Stimulated activated naive B cell treated with anti-CD40 and anti-IgM and Interleukin-4, amounts not matched to agents 10 μg/mL and 1 μg/mL and 100 μg/mL, for 72 hours (primary cell): Measurements from ENCODE around the gene PPP1R3C.

Experiments used
- ATAC-seq, 2 donors: fragments of 150-1000 bp; cut with Tn5 transposase; replicated peaks; 2 replicates each; pipeline ENCODE4 v1.10.0; 2021; ENCODE audit warnings: moderate library complexity in 1 of 2
- DNase-seq: peaks from one replicate; pipeline ENCODE4 v3.0.0; 2021
- H3K27ac Mint-ChIP-seq: one replicate; pipeline ENCODE4 v1.8.0; 2022; ENCODE audit warnings: mild to moderate bottlenecking, mixed read lengths
- H3K27me3 Mint-ChIP-seq, 2 donors: one replicate each; pipeline ENCODE4 v1.8.0; 2022; ENCODE audit warnings: mixed read lengths in 2 of 2
- H3K36me3 Mint-ChIP-seq, 2 donors: one replicate each; pipeline ENCODE4 v1.8.0; 2022; ENCODE audit warnings: mixed read lengths in 2 of 2, mild to moderate bottlenecking in 1 of 2
- H3K4me1 Mint-ChIP-seq, 2 donors: one replicate each; pipeline ENCODE4 v1.8.0; 2022; ENCODE audit warnings: mixed read lengths in 2 of 2, mild to moderate bottlenecking in 1 of 2
- H3K4me3 Mint-ChIP-seq, 2 donors: one replicate each; pipeline ENCODE4 v1.8.0; 2022; ENCODE audit warnings: mild to moderate bottlenecking in 2 of 2, mixed read lengths in 2 of 2, moderate library complexity in 1 of 2
- H3K9me3 Mint-ChIP-seq, 2 donors: one replicate each; pipeline ENCODE4 v1.8.0; 2022; ENCODE audit warnings: mixed read lengths in 2 of 2, mild to moderate bottlenecking in 1 of 2

PPP1R3C gene

DNA sequence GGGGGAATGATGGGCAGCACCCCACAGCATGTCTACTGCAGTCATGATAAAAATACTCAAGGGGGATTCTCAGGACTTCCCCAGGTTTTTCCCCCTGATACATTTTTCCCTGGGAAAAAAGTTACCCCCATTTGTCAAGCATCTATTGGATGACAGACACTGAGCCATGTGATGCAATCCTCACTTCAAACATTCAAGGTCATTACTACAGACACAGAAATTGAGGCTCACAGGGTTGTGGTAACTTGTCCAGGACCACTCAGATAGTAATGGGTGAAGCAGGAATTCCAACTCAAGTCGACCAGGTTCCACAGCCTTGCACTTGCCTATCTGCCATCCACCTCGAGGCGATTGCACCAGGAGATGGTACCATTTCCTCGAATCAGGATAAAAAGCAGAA is 31.7 kb downstream of the PPP1R3C start:
- ATAC-seq (no peak), DNase-seq (no peak)
- Mint-ChIP-seq H3K9me3 (peaks cover 5 to 7% of the 10 kb centered on the region in 2 donors), H3K4me1 (peaks cover 0 to 6% of the 10 kb centered on the region in 2 donors), H3K27me3 (peaks cover 8 to 10% of the 10 kb centered on the region in 2 donors), H3K27ac (no peak overlapping the region), H3K36me3 (no peaks in the 10 kb centered on the region), H3K4me3 (no peak overlapping the region)

DNA sequence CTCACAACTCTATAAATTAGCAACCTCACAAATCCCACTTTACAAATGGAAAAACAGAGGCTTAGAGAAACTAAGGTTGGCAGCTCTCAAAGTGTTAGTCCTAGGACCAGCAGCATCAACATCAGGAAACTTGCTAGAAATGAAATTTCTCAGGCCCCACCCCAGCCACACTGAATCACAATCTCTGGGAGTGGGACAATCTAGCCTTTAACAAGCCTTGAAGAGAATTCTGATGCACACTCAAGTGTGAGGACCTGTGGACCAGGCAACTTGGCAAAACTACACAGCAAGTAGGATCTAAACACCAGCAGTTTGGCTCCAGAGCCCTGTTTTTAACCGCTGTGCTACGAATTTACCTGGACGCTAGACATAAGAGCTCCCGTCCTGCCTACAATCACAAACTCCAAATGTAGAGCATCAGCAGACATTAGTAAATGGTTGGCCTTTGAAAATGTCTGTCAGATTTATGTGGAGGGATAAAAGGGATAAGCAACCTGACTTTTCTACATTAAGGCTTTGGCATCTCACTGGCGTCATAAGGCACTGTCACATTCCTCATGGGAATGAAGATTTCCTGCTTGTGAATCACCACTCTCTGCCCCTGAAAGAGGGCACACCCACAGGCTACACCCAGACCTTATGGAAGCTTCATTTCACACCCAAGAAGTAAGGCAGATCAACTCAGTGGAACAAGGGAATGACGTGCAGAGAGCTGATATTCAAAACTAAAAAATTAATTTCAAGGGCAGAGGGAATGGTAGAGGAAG is 34.5 kb downstream of the PPP1R3C start:
- no peaks in the 10 kb centered on the region for H3K36me3 Mint-ChIP-seq
- H3K9me3 Mint-ChIP-seq: peaks cover 0 to 1% of the 10 kb centered on the region in 2 donors

DNA sequence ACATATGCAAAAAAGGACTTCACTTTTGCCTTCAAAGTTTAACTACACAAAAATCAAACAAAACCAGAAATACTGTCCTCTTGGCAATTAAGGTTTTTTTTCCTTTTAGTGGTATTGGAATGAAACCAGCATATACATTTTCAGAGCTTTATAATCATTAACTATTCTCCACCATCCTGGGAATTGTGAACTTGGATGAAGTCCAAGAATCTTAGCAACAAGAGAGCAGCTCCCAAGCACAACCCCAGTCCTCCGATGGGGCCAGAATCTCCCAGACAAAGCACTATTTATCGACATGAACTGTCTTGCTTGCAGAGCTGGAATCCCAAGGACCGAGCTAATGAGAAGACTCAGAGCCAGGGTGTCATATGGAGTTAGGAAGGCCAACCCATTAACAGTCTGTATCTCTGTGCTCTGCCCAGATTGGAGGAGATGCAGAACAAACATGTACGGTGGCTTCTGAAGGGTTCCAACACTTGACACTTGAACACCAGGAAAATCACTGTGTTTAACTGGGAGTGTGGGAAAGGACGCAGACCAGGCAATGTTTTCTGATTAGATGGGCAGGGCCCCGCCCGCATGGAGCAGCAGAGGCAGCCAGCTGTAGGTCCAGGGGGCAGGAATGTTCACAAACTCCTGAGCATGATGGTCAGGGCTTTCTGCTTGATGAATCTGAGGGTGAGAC is 35.5 kb downstream of the PPP1R3C start:
- Mint-ChIP-seq H3K4me3 (no peak overlapping the region), H3K27ac (no peak overlapping the region), H3K36me3 (no peaks in the 10 kb centered on the region), H3K4me1 (peaks cover 0 to 3% of the 10 kb centered on the region in 2 donors), H3K27me3 (peaks cover 14 to 15% of the 10 kb centered on the region in 2 donors), H3K9me3 (peaks cover 0 to 1% of the 10 kb centered on the region in 2 donors)
- DNase-seq (no peak), ATAC-seq (no peak)

More for the DNA sequence above, 34.5 kb downstream of the PPP1R3C start:
- DNase-seq (no peak), ATAC-seq (no peak)
- no peak overlapping the region for H3K27ac Mint-ChIP-seq
- H3K27me3 Mint-ChIP-seq: peaks cover 14 to 15% of the 10 kb centered on the region in 2 donors
- H3K4me3 Mint-ChIP-seq: no peak overlapping the region
- peaks cover 0 to 6% of the 10 kb centered on the region in 2 donors for H3K4me1 Mint-ChIP-seq

DNA sequence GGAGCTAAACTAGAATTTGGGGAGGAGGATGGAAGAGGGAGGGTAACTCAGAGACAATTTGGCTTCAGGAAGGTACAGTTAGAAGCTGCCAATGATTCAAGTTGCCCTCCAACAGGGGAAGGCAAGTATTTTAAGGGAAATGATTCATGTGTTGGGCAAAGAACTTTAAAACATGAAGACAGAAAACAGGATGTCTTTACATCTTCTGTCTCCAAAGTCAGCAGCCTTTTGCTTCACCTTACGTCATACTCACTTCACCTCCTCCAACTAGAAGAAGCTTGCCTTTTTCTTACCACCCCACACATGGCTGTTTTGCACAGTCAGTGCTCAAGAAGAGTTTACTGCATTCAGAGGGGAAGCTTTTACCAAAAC is 36.1 kb downstream of the PPP1R3C start:
- ATAC-seq: no peak
- no peak overlapping the region for H3K27ac Mint-ChIP-seq
- H3K27me3 Mint-ChIP-seq: peaks cover 14 to 16% of the 10 kb centered on the region in 2 donors
- peaks cover 0 to 3% of the 10 kb centered on the region in 2 donors for H3K4me1 Mint-ChIP-seq
- H3K9me3 Mint-ChIP-seq: peaks cover 0 to 1% of the 10 kb centered on the region in 2 donors
- H3K36me3 Mint-ChIP-seq: no peaks in the 10 kb centered on the region
- DNase-seq: no peak
- H3K4me3 Mint-ChIP-seq: no peak overlapping the region

DNA sequence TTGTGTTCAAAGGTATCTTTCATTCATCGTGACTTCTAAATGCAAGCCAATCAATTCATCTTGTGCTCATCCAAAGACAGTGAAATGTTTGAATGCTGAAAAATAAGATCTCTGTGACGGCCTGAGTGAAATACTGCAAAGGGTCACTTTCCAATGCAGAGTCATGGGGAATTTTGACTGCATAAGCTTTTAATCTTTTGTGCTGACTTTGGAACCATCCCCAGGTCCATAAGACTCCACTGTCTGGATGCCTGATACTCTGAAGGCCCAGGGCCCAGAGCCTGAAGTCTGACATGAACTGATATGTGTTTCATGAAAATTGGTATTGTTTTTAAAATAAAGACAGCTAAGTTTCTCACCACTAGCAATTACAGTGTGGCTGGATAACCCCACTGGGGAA is 39.0 kb downstream of the PPP1R3C start:
- H3K27me3 Mint-ChIP-seq: peaks cover 25 to 27% of the 10 kb centered on the region in 2 donors
- ATAC-seq (no peak), DNase-seq (no peak)
- no peaks in the 10 kb centered on the region for H3K36me3 Mint-ChIP-seq
- H3K27ac Mint-ChIP-seq: no peak overlapping the region
- H3K4me3 Mint-ChIP-seq: no peak overlapping the region
- H3K4me1 Mint-ChIP-seq: no peaks in the 10 kb centered on the region
- no peaks in the 10 kb centered on the region for H3K9me3 Mint-ChIP-seq

DNA sequence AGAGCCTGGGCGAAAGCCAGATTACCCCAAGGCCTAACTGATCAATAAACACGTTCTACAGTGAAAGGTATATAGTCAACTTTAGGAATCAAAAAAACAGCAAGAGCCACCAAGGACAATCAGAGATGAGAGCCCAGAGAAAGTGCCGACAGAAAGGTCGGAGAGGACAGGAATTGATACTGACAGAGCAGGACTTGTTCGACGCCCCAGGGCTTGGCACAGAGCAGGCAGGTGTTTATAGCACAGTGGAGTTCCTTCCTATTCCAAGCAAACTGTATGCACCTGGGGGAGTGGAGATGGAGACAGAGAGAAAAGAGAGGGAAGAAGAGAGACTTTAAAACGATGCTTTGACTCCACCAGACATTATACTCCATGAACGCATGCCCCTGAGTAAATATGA is 39.5 kb downstream of the PPP1R3C start:
- no peak overlapping the region for H3K4me3 Mint-ChIP-seq
- no peaks in the 10 kb centered on the region for H3K4me1 Mint-ChIP-seq
- no peaks in the 10 kb centered on the region for H3K36me3 Mint-ChIP-seq

DNA sequence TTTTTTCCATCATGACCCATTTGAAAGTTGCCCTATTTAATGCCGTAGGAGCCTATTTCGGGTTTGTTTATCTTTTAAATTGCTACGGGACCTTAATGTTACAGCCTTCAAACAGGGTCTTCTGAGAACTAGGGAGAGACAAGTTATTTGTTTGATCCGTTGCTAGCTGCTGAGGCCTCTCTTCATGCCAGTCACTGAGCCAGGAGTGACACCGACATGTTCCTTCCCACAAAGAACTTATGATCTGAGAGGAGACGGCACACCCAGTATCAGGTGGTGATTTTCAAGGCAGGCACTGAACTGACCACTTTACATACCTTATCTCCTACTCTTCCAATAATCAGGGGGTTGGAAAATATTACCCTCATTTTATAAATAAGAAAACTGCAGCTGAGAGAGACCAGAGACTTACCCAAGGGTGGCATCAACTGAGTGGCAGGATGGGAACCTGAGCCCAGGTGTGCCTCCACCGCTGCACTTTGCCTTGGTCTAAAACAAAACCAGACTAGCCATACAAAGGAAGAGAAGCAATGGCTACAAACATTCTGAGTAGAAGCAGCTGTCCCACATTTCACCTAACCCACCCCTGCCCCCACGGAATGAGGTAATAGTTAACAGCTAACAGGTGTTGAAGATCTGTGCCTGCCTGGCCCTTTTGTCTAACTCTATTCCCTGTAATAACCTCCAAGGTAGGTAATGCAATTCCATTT is 40.5 kb downstream of the PPP1R3C start:
- DNase-seq: no peak
- H3K27me3 Mint-ChIP-seq: peaks cover 25 to 33% of the 10 kb centered on the region in 2 donors
- no peaks in the 10 kb centered on the region for H3K36me3 Mint-ChIP-seq
- H3K9me3 Mint-ChIP-seq: no peaks in the 10 kb centered on the region
- no peaks in the 10 kb centered on the region for H3K4me1 Mint-ChIP-seq
- no peak for ATAC-seq
- no peak overlapping the region for H3K27ac Mint-ChIP-seq
- H3K4me3 Mint-ChIP-seq: no peak overlapping the region

More for the DNA sequence above, 39.5 kb downstream of the PPP1R3C start:
- DNase-seq: no peak
- Mint-ChIP-seq H3K27ac (no peak overlapping the region), H3K9me3 (no peaks in the 10 kb centered on the region), H3K27me3 (peaks cover 25 to 31% of the 10 kb centered on the region in 2 donors)
- ATAC-seq: no peak

DNA sequence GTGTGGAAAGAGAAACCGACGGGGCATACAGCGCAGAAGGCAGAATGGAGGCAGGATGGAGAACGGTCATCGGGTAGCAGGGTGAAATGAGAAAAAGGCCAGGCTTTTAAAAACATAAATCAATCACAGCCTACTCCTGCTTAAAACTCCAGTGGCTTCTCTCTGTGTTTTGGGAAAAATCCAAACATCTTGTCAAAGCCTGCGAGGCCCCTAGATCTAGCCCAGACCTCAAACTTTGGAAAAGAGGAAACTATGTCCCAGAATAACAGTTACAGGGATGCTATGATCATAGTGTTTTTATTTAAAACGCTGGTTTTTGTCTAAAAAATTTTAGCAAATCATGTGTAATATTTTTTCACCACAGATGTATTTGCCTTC is 41.1 kb downstream of the PPP1R3C start:
- H3K27me3 Mint-ChIP-seq: peaks cover 25 to 33% of the 10 kb centered on the region in 2 donors
- ATAC-seq (no peak), DNase-seq (no peak)
- no peaks in the 10 kb centered on the region for H3K36me3 Mint-ChIP-seq
- no peaks in the 10 kb centered on the region for H3K9me3 Mint-ChIP-seq
- H3K4me1 Mint-ChIP-seq: no peaks in the 10 kb centered on the region
- no peak overlapping the region for H3K4me3 Mint-ChIP-seq
- H3K27ac Mint-ChIP-seq: no peak overlapping the region

DNA sequence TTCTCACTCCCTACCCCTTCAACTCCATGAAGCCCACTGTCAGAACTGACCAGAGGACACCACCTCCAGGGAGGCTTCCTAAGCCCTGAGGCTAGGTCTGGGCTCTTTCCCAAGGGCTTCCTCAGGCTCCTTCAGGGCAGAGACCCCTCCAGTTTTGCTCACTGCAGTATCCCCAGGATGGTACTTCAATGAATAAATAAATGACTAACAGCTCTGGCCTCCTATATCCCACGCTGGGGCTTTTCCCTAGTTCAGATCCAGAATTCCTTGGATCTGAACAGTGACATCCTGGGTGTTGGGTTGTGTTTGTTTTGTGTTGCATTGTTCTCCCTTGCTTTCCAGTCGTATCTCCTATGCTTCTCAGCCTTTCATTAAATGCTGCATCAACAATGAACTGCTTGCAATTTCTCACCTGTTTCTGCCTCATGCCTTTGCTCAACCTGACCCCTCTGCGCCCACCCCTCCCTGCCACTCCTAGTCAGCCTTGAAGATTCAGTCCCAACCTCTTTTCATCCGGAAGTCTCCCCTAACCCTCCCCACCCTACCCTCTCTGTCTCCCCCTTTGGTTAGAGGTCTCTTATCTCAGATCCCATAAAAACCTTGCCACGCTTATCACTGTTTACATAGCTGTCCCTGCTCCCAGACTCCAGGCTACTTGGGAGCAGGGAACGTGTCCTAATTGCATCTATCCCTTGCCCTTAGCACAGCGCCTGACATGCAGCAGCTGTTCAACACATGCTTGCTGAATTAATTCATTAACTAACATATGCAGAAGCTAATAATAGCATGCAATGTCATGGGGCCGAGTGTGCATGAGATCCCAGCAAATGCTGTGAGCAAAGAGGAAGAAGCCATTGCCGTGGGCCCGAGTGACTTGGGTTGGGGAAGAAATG is 41.7 kb downstream of the PPP1R3C start:
- Mint-ChIP-seq H3K4me3 (no peak overlapping the region), H3K9me3 (no peaks in the 10 kb centered on the region), H3K36me3 (no peaks in the 10 kb centered on the region), H3K27me3 (peaks cover 30 to 39% of the 10 kb centered on the region in 2 donors), H3K4me1 (no peaks in the 10 kb centered on the region), H3K27ac (no peak overlapping the region)
- DNase-seq (no peak), ATAC-seq (no peak)

DNA sequence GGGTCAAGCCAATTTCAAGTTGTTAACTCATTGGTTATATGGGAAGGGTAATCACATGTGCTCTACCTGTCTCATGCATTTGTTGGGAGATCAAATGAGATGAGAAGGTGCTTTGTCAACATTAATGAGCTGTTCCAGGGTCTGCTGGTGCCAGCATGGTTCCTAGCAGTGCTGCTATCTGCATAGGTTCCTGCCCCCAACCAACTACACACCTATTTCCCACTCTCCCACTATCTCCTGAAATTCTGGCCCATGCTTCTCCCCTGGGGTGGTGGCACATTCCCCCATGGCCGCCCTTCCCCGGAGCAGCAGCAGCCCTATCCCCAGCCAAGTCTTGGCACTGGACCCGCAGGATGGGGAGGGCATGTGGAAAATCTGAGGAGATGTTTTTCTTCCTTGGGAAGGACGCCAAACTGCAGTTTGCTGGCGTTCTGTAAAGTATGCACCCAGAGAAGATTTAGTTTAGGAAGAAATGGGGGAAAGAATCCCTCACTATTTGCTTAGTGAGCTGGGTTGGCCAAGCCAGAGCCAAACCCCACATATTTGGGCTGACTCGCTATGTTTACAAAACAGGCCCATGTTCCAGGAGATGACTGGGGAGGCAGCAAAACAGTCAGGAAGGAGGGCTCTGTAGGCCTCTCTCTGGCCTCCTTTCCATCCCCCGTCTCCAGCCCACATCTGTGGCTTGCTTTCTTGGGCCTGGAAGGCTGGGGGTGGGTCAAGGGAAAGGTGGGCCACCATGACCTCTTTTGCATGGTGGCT is 42.5 kb downstream of the PPP1R3C start:
- Mint-ChIP-seq H3K27ac (no peak overlapping the region), H3K27me3 (peaks cover 25 to 39% of the 10 kb centered on the region in 2 donors), H3K9me3 (no peaks in the 10 kb centered on the region), H3K4me3 (no peak overlapping the region), H3K4me1 (no peaks in the 10 kb centered on the region), H3K36me3 (no peaks in the 10 kb centered on the region)
- no peak for ATAC-seq
- DNase-seq: no peak

DNA sequence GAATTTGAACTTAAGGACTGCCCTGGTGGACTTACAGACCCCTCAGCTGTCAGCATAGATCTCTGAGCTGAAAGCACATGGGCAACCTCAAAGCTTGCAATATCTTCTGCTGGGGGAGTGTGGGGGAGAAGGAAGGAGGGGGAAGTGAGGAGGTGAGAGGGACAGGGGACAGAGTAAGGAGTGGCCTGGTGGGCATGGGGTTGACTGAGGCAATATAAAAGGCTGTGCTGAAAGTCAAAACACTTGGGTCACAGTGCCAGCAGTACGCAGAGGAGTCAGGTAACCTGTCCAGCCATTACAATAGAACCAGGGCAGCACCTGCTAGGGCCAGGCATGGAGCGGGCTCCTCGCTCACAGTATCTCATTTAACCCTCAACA is 43.2 kb downstream of the PPP1R3C start:
- ATAC-seq (no peak), DNase-seq (no peak)
- no peaks in the 10 kb centered on the region for H3K9me3 Mint-ChIP-seq
- no peak overlapping the region for H3K4me3 Mint-ChIP-seq
- H3K4me1 Mint-ChIP-seq: no peaks in the 10 kb centered on the region
- no peak overlapping the region for H3K27ac Mint-ChIP-seq
- no peaks in the 10 kb centered on the region for H3K36me3 Mint-ChIP-seq
- H3K27me3 Mint-ChIP-seq: peaks cover 25 to 41% of the 10 kb centered on the region in 2 donors

DNA sequence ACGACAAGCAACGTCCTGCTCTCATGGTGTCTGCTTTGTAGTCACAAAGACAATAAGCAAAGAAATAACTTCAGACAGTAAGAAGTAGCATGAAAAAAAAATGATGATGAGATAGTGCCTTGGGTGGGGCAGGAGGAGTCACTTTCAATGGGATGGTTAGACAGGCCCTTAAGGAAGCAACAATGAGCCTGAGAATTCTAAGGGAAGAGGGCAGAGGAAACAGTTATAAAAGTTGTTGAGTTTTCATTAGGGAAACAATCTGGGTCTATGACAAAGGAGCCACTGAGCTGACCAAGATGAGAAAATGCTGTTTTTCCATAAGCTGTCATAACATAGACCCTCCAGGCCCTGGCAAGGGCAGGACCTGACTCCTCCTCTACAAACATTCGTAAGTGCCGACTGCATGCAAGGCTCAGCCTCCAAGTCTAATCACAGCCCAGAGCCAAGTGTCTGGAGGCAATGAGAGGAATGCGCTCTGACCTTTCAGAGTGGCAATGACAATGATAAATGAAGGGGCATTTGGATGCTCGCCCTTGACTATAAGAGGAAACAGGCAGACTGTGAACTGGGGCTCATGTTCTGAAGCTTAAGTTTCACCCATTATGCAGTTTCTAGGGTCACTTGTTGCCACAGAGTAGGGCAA is 43.7 kb downstream of the PPP1R3C start:
- no peaks in the 10 kb centered on the region for H3K4me1 Mint-ChIP-seq
- peaks cover 25 to 42% of the 10 kb centered on the region in 2 donors for H3K27me3 Mint-ChIP-seq
- DNase-seq: no peak
- H3K4me3 Mint-ChIP-seq: no peak overlapping the region
- H3K27ac Mint-ChIP-seq: no peak overlapping the region
- no peak for ATAC-seq
- H3K9me3 Mint-ChIP-seq: no peaks in the 10 kb centered on the region
- H3K36me3 Mint-ChIP-seq: no peaks in the 10 kb centered on the region
